IPS DF 4.7 (cell line): ENCODE results near the gene FBXO39.
A peak's percentile ranks its signal among the peaks of the same experiment; 100 is the strongest.
"Not testable (repeated sequence)": the region's sequence is repeated elsewhere in the genome, so short reads cannot be mapped to it uniquely, and the experiment has no call there.

Experiments used
- DNase-seq: peaks from one replicate; pipeline ENCODE4 v3.0.0-alpha.2; 2013; ENCODE audit warnings: low spot score; ENCODE audit errors: extremely low read depth

FBXO39 gene

GRCh38 chr17:6789146-6789545, 13.1 kb downstream of the FBXO39 start:
- DNase-seq, result no peak

GRCh38 chr17:6793748-6794493, 17.9 kb downstream of the FBXO39 start:
- DNase-seq, result no peak

- no peak for DNase-seq
Observed at GRCh38 chr17:6796017-6796886, 20.2 kb downstream of the FBXO39 start.

- DNase-seq, result no peak
Observed at GRCh38 chr17:6796887-6797490, 21.0 kb downstream of the FBXO39 start.

GRCh38 chr17:6797718-6798351, 21.8 kb downstream of the FBXO39 start:
- no peak for DNase-seq

- DNase-seq, result no peak
Observed at GRCh38 chr17:6799738-6800137, 23.7 kb downstream of the FBXO39 start.

- DNase-seq, result no peak
Observed at GRCh38 chr17:6800422-6801027, 24.5 kb downstream of the FBXO39 start.

GRCh38 chr17:6811510-6811909, 35.5 kb downstream of the FBXO39 start:
- no peak for DNase-seq

GRCh38 chr17:6812295-6812694, 36.3 kb downstream of the FBXO39 start:
- no peak for DNase-seq

GRCh38 chr17:6815775-6816174, 39.8 kb downstream of the FBXO39 start:
- DNase-seq, result no peak

GRCh38 chr17:6816368-6816767, 40.4 kb downstream of the FBXO39 start:
- not testable (repeated sequence) for DNase-seq

GRCh38 chr17:6818938-6819337, 42.9 kb downstream of the FBXO39 start:
- no peak for DNase-seq

GRCh38 chr17:6823011-6823442, 47.0 kb downstream of the FBXO39 start:
- no peak for DNase-seq

- no peak for DNase-seq
Observed at GRCh38 chr17:6830383-6830986, 54.5 kb downstream of the FBXO39 start.

- DNase-seq, result peak; percentile 79
Observed at GRCh38 chr17:6831661-6832263, 55.7 kb downstream of the FBXO39 start, which contains the start of gene TEKT1. Gene TEKT1 (minus strand): TSS chr17:6831729. CDS start chr17:6830376, 1,353 bp downstream.
